ENCODE results near the gene HECW1. TPM values are rescaled to one million over a fixed set of nuclear protein-coding genes. Genes with fewer than 3 reads are reported as not detected.

The HECW1 gene
- total RNA-seq, 4 donors from 2014 or later, result 0.62 to 4.3 (median 1.4) TPM; not detected in 1

GRCh38 chr7:43501870-43502269 lies 389.4 kb downstream of the HECW1 start:
- intact Hi-C loops (cut with DNase I; ENCODE audit: low total_unique reads), result no loop called here
- DNase-seq (ENCODE audit: low spot score in 2 of 2), result no peak
- WGBS, 2 donors, result 63 to 70% methylated on average over 3 of the region's 3 CpGs
- TF ChIP-seq POLR2A (IDR thresholded peaks at IDR 0.05), result no peak
- no peak for TF ChIP-seq CTCF (IDR thresholded peaks at IDR 0.05)
- H3K4me3 ChIP-seq (ENCODE audit: low read depth, poor library complexity, severe bottlenecking), result no peak overlapping the region

- 83 to 89% methylated on average over 7 of the region's 7 CpGs for WGBS, 2 donors
- TF ChIP-seq CTCF (IDR thresholded peaks at IDR 0.05), result no peak
- TF ChIP-seq POLR2A (IDR thresholded peaks at IDR 0.05), result no peak
- H3K4me3 ChIP-seq (ENCODE audit: low read depth, poor library complexity, severe bottlenecking), result no peak overlapping the region
- DNase-seq (ENCODE audit: low spot score in 2 of 2), result no peak
- intact Hi-C loops (cut with DNase I; ENCODE audit: low total_unique reads), result no loop called here
Measured at GRCh38 chr7:43502941-43503340, 390.5 kb downstream of the HECW1 start.

- 97 to 100% methylated on average over 2 of the region's 2 CpGs for WGBS, 2 donors
- intact Hi-C loops (cut with DNase I; ENCODE audit: low total_unique reads), result no loop called here
- no peak overlapping the region for H3K4me3 ChIP-seq (ENCODE audit: low read depth, poor library complexity, severe bottlenecking)
- TF ChIP-seq CTCF (IDR thresholded peaks at IDR 0.05) (no peak), POLR2A (IDR thresholded peaks at IDR 0.05) (no peak)
- DNase-seq (ENCODE audit: low spot score in 2 of 2), result no peak
Measured at GRCh38 chr7:43505412-43505811, 393.0 kb downstream of the HECW1 start.

GRCh38 chr7:43506460-43506859 lies 394.0 kb downstream of the HECW1 start:
- H3K4me3 ChIP-seq (ENCODE audit: low read depth, poor library complexity, severe bottlenecking), result no peak overlapping the region
- intact Hi-C loops (cut with DNase I; ENCODE audit: low total_unique reads), result no loop called here
- DNase-seq (ENCODE audit: low spot score in 2 of 2), result no peak
- TF ChIP-seq CTCF (IDR thresholded peaks at IDR 0.05) (no peak), POLR2A (IDR thresholded peaks at IDR 0.05) (no peak)
- WGBS, 2 donors, result 87 to 88% methylated on average over 2 of the region's 2 CpGs

GRCh38 chr7:43508461-43508860 lies 396.0 kb downstream of the HECW1 start:
- WGBS, 2 donors, result 50 to 60% methylated on average over 1 of the region's 1 CpG
- no peak for DNase-seq (ENCODE audit: low spot score in 2 of 2)
- TF ChIP-seq POLR2A (IDR thresholded peaks at IDR 0.05), result no peak
- TF ChIP-seq CTCF (IDR thresholded peaks at IDR 0.05), result no peak
- H3K4me3 ChIP-seq (ENCODE audit: low read depth, poor library complexity, severe bottlenecking), result no peak overlapping the region
- intact Hi-C loops (cut with DNase I; ENCODE audit: low total_unique reads), result no loop called here

- no peak overlapping the region for H3K4me3 ChIP-seq (ENCODE audit: low read depth, poor library complexity, severe bottlenecking)
- WGBS, 2 donors, result 69 to 76% methylated on average over 4 of the region's 4 CpGs
- intact Hi-C loops (cut with DNase I; ENCODE audit: low total_unique reads), result no loop called here
- TF ChIP-seq POLR2A (IDR thresholded peaks at IDR 0.05) (no peak), CTCF (IDR thresholded peaks at IDR 0.05) (no peak)
- DNase-seq (ENCODE audit: low spot score in 2 of 2), result no peak
Measured at GRCh38 chr7:43509906-43510305, 397.5 kb downstream of the HECW1 start.

Data from lower leg skin (tissue), 4 donors.